ENCODE data around the gene ERG. TPM values are rescaled to one million over a fixed set of nuclear protein-coding genes. Genes with fewer than 3 reads are reported as not detected.

ERG gene
- total and polyA plus RNA-seq, 9 of the 15 experiments (the other 6 are each of a cell fraction or from before 2014, with no cell fraction given) = 0.06 TPM; not detected in 8

DNA sequence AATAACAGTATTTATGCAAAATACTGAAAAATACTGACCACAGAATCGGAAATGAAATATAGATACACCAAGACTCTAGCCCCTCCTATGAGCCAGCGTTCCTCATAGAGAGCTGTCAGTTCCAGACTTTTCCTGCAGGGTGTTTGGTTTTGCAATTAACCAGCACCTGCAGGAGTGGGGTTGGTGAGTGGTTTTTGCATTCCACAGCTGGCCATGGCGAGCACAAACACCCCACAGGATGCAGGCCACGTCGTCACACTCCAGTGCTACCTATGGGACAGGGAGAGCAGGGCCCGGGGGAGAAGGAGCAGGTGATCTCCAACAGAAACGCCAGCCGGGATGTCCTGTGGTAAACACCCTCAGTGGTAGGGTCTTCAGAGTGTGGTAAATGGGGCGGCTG, 94.1 kb downstream of the ERG start:
- FAIRE-seq (no peak), ATAC-seq (peak; percentile 48; the same call in 2 of the 3 replicates), DNase-seq (ENCODE audit: extremely low read depth in 1 of 4, low spot score in 3 of 4) (no peak)
- WGBS (ENCODE audit: insufficient coverage, low coverage, missing lambda C conversion rate) = 1% methylated on average over 9 of the region's 9 CpGs
- Histone ChIP-seq H3K4me3 (no peak overlapping the region), H3K27me3 (ENCODE audit: control insufficient read depth in 2 of 2, insufficient read depth in 2 of 2, low read length in 2 of 2) (peaks cover 20 to 31% of the 10 kb centered on the region in 2 experiments), H4K20me1 (replicated peaks; ENCODE audit: control insufficient read depth, insufficient read depth, low read length) (no peaks in the 10 kb centered on the region), H3K9ac (ENCODE audit: insufficient read depth in 1 of 2, low read depth in 2 of 2, low read length in 2 of 2) (no peak overlapping the region), H3K4me1 (replicated peaks in 1 of 2; ENCODE audit: control insufficient read depth in 2 of 2, insufficient read depth in 2 of 2, low read length in 2 of 2) (no peaks in the 10 kb centered on the region), H3K9me3 (replicated peaks; ENCODE audit: control insufficient read depth, insufficient read depth, low read depth, low read length) (no peaks in the 10 kb centered on the region), H3K79me2 (ENCODE audit: control insufficient read depth, insufficient read depth, low read length) (no peaks in the 10 kb centered on the region), H3K27ac (ENCODE audit: extremely low read depth, low read depth, low read length) (no peak overlapping the region), H3K36me3 (ENCODE audit: control insufficient read depth, insufficient read depth, low read length) (no peaks in the 10 kb centered on the region), H3K4me2 (ENCODE audit: insufficient read depth, low read length) (no peak overlapping the region), H3K9me1 (ENCODE audit: control insufficient read depth, insufficient read depth, low read length) (no peaks in the 10 kb centered on the region), H2AFZ (ENCODE audit: low read depth, low read length) (no peak overlapping the region)
- POLR2A ChIA-PET = interaction anchor here (0.5 kb wide), 2 partner anchors 18 to 194 kb away, joined by 3 read pairs; no protein-coding TSS in a partner anchor
- TF ChIP-seq RBM17 (IDR thresholded peaks at IDR 0.05; ENCODE audit: borderline replicate concordance, low read depth, low read length) (no peak), ZNF766 (CRISPR knock-in tag; conservative IDR thresholded peaks at IDR 0.05) (no peak), STAT5B (CRISPR knock-in tag; IDR thresholded peaks at IDR 0.05) (no peak), PML (IDR thresholded peaks at IDR 0.05; ENCODE audit: low read length) (no peak), FOXP1 (CRISPR knock-in tag; IDR thresholded peaks at IDR 0.05) (no peak), ZNF764 (CRISPR knock-in tag; IDR thresholded peaks at IDR 0.05; ENCODE audit: low read depth) (no peak), ZNF347 (CRISPR knock-in tag; IDR thresholded peaks at IDR 0.05; ENCODE audit: low read depth) (no peak), U2AF1 (optimal IDR thresholded peaks at IDR 0.05; ENCODE audit: low read depth, low read length) (no peak), DMBX1 (CRISPR knock-in tag; IDR thresholded peaks at IDR 0.05; ENCODE audit: borderline replicate concordance) (no peak), BMI1 (IDR thresholded peaks at IDR 0.05; ENCODE audit: low read length) (no peak)
- TF ChIP-seq, protein P1, sequence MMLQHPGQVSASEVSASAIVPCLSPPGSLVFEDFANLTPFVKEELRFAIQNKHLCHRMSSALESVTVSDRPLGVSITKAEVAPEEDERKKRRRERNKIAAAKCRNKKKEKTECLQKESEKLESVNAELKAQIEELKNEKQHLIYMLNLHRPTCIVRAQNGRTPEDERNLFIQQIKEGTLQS (IDR thresholded peaks at IDR 0.05) = no peak
- TF ChIP-seq, protein P1 (CRISPR knock-in tag; conservative IDR thresholded peaks at IDR 0.05) = no peak
- TF ChIP-seq, protein P2, sequence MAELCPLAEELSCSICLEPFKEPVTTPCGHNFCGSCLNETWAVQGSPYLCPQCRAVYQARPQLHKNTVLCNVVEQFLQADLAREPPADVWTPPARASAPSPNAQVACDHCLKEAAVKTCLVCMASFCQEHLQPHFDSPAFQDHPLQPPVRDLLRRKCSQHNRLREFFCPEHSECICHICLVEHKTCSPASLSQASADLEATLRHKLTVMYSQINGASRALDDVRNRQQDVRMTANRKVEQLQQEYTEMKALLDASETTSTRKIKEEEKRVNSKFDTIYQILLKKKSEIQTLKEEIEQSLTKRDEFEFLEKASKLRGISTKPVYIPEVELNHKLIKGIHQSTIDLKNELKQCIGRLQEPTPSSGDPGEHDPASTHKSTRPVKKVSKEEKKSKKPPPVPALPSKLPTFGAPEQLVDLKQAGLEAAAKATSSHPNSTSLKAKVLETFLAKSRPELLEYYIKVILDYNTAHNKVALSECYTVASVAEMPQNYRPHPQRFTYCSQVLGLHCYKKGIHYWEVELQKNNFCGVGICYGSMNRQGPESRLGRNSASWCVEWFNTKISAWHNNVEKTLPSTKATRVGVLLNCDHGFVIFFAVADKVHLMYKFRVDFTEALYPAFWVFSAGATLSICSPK (IDR thresholded peaks at IDR 0.05; ENCODE audit: borderline replicate concordance) = no peak
- no TSS peak for BruUV-seq (replicated peaks)
- intact Hi-C loops (cut with micrococcal nuclease) (no loop called here), in situ Hi-C loops (cut with MboI) (no loop called here)
- CTCF ChIA-PET (ENCODE audit: low intra/inter-chr PET ratio) = no interaction called here
